ENCODE results near the gene SYT13.
"Not testable (repeated sequence)": the region's sequence is repeated elsewhere in the genome, so short reads cannot be mapped to it uniquely, and the experiment has no call there.

The SYT13 gene

DNA sequence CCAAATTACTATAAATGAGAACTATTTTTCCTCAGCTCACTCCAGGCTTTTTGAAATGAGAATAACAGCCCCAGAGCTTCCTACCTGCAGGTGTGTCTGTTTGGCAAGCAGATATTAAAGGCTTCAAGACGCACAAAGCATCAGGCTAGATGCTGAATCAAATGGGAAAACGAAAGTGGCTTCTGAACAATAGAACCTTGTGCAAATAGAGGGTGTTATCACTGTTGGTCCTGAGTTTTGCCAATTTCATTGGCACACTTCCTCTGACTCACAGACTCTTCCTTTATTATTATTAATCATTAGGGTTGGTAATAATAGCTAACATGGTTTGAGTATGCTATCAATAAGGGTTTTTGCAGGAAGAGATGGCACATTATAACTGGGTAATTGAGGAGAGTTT, 13.4 kb downstream of the SYT13 start:
- no peak for DNase-seq (ENCODE audit: low read depth)

DNA sequence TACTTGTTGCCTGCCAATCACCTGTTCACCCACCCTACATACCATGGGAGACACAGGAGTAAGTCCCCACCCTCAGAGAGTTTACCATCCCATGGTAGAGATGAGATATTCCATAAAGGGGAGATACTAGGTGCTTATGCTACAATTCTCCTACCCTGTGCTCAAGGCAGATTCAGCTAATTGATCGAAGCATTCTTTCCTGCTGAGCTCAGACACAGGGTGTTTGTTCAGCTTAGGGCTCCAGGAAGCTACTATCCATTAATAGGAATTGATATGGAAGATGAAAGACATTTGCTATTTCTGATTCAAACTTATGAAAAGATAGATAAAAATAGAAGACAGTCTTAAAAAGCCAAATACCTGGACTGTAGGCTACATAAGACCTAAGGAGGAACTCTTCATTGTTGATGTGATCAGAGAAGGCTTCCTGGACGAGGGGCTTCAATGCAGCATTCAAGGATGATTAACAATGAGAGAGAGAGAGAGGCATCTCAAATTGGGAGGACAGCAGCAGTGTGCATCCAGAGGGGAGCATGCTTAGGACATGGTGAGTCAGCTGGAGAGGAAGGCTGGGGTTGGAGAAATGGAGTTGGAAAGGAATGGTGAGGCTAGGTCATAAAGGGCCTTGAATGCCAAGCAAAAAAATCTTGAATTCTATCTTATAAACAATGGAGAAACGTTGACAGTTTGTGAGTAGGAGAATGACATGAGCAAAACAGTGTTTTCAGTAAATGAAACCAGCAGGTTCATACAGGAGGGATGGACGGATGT, 15.0 kb downstream of the SYT13 start:
- no peak for DNase-seq (ENCODE audit: low read depth)

DNA sequence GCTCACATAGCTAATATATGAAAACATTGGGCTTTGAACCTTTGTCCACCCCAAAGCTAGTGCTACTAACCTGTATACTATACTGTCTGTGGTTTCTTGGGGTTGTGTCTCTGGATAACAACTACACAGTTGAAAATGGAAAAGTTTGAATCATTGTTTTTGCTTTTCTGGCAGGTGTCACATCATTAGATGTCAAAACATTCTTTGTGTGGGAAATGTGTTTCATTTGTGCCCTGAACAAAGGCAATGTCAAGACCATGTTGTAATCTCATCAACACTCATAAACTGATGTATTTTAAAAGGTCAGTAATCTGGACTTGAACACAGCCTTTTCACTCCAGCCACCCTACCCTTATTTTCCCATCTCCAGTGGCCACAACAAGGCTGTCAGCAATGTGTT, 16.5 kb downstream of the SYT13 start:
- DNase-seq (ENCODE audit: low read depth), result no peak

DNA sequence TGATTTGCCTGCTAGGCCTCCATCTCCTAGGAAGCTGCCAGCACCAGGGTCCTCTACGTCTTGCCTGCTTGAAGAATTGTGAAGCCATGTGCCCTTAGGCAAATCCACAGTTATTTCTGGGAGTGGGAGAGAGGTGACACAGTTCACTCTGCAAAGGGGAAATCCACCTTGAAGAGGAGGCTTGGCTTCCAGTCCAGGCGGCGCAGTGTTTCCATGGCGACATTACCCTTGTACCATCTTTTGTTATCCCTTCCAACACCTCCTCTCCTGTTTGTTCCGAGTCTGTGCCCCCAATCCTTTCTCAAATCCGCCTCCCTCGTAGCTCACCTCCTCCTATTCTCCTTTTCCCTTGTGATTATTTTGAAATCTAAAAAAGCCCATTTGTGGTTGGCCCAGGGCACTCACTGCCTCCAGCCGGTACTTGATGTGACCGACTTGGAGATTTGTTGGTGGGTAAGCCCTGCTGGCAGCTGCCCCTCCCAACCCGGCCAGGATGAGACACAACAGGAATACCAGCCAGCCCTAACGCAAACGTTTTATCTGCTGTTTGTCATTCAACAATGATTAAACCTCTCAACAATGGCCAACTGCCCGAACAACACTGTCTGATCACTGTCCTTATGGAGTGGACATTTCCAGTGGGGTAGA, 18.4 kb downstream of the SYT13 start:
- DNase-seq (ENCODE audit: low read depth), result no peak

DNA sequence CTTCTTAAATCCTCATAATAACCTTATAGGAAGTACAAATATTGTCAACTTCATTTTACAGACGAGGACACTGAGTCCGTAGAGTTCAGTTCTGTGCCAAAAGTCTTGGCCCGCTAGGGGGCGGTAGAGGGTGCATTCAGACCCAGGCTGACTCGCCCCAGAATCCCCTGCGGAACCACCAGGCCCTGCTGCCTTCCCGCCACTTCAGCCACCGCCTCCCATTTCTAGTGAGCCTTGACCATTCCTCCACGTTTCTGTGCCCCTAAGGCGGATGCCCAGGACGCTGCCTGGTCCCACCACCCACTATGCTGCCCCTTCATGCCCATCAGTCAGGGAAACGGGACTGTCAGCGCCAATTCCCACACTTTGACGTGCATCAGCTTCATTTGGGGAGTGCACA, 19.1 kb downstream of the SYT13 start:
- no peak for DNase-seq (ENCODE audit: low read depth)

DNA sequence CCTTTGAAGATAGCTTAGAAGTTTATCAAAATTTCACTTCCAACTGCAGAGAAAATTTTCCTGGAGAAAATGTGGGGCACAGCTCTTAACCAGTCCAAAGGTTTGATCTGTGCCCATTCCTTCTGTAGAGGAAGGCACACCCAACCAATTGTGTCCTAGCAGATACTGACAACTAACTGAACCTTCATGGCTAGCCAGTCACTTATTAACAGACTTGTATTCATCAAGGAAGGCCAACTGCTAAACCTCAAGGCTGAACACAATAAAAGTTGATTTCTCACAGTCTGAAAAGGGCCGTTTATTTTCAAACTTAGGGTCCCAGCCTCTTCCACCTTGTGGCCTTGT, 19.5 kb downstream of the SYT13 start:
- no peak for DNase-seq (ENCODE audit: low read depth)

DNA sequence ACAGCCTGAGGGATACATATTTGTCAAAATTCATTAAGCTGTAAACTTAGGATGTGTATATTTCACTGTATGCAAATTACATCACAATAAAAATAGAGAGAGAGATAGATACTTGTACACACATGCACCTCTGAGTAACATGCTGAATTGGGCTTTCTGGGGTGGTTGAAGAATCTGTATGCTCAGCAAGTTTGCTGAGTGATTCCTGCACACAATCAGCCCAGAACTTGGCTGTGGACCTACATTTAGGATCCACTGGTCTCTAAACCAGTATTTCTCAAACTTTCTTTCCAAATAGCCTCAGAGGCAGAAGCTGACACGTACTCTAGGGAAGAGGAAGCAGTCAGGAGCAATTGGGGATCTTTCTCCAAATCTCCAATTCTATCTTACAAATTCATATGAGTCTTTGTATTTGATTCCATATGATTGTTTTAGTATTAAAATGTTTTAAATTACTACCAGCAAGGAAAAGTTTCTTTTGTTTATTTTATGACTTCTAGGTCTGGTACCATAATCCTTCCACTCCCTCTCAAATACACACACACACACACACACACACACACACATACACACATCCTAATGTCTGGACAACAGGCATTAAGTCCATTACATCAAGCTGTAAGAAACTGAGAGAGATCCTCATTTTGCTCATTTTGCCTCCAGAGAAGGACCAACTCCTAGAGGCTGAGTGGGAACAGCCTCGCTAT, 20.0 kb downstream of the SYT13 start:
- no peak for DNase-seq (ENCODE audit: low read depth)

DNA sequence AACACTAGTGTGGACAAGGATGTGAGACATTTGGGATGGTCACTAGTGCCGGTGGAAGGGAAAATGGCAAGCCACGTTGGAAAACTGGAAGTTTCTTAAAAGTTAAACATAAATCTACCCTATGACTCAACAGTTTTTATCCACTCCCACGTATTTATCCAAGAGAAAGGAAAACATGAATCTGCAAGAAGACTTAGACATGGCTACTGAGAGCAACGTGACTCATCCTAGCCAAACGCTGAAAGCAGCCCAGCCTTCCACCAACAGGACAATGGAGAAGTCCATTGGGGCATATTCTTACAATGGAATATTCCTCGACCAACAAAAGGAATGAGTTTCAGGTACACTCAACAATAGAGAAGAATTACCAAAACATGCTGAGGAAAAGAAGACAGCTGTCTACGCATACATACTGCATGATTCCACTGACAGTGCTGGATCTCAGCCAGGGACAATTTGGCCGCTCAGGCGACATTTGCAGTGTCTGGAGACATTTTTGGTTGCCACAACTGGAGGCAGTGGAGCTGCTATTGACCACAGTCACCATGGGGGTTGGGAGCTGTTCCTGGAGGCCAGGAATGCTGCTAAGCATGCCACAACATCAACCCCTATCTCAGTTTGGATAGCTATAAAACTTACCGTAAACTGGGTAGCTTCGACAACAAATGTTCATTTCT, 21.2 kb downstream of the SYT13 start:
- no peak for DNase-seq (ENCODE audit: low read depth)

DNA sequence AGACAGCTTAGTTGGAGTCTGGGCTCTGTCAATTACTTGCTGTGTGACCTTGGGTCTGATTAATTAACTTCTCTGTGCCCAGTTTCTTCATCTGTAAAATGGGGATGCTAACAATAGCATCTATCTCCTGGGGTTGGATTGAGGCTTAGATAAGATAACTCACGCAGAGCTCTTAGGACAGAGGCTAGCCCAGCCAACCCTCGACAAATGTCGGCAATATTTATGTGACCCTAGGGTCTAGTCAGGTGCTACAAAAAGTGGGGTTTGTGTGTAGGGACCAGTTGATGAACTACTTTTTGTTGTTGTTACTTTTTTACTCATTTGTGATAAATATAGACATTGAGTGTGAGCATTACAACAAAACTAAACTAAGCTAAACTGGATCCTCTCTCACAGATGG, 22.4 kb downstream of the SYT13 start:
- DNase-seq (ENCODE audit: low read depth), result no peak

DNA sequence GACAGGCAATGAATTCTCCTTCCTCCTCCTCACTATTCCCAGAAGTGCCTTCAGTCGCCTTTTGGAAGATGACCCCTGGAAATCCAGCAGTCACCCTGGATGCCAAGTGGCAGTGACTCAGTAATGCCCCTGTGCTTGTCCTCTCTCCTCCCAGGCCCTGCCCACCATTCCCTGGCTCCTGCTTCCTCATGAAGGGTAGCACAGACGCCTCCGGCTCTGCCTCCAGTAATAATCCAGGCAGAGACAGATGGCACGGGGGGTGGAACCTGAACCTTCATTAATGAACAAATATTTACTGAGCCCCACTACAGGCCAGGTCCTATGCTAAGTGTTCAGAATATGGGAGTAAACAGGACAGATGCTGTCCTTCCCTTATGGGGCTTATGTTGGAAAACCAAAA, 23.2 kb downstream of the SYT13 start:
- DNase-seq (ENCODE audit: low read depth), result no peak

DNA sequence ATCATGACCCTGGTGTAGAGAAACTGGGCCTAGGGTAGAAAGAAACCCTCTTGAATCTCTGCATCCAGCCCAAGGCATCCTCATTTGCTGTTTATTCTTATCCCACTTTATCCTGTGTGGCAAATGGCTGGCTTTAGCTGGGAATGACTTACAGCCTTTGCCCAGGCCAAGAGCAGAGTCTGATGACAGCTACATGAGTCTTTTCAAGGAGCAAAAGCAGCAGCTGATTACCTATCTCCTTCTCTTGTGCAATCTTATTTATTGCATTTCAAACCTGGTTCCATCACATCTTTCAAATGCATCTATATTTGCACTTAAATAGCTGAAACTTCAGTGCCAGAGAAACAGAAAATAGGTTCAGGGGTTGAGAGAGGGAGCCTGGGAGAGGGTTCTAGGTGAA, 26.1 kb downstream of the SYT13 start:
- no peak for DNase-seq (ENCODE audit: low read depth)

DNA sequence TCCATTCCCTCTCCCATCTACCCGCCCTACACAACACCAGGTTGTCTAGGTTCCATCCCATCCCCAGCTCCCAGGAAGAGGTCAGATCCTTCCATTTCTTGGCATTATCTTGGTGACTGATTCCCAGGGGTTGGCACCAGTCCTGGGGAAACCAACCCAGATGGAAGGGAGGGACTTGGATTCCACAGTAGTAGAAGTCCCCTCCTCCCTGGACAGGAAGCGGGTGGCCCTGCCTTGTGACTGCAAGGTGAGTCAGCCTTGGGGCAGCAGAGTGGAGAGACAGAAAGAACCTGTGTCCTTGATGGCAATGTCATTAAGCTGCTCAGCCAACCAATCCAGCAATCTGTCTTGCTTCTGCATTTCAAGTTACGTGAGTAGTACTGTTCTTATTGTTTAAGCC, 26.5 kb downstream of the SYT13 start:
- DNase-seq (ENCODE audit: low read depth), result no peak

DNA sequence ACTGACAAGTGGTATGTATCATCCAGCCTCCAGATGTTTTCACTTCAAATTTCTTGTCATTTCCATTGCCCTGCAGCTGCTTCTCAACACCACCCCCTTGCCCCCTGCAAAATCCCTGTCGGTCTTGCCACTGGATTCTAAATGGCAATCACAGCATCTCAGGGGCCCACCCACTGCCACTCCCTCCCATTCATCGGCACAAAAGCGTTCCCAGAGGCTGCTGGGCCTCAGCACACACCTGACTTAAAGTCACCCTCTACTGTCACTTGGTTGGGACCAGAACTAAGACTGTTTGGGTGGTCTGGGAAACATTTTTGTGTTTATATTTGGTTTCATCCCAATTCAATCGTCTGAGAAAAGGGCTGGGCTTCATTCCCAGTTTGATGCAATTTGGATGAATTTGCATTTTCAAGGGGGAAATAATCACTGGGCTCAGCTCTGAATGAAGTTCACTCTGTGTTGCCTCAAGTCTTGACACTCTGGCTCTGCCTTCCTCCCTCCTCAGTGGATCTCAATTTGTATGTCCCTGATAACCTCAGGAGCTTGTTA, 27.1 kb downstream of the SYT13 start:
- DNase-seq (ENCODE audit: low read depth), result no peak

DNA sequence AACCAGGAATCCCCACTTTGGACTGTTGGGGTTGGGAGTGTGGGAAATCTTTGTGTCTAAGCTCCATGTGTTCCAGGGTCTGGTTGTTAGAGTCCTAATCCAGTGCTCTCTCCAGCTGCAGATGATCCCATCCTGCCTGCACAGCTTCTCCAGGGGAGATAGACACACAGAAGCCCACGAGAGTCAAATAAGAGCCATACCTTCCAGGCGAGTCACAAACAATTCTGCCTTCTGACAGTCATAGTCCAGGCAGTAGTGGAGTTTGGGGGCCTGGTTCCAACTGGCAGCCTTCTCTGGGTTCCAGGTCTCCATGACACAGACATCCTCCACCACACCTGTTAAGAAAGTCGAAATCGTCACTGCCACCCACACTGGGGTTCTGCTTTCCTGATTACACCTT, 32.1 kb downstream of the SYT13 start:
- no peak for DNase-seq (ENCODE audit: low read depth)

DNA sequence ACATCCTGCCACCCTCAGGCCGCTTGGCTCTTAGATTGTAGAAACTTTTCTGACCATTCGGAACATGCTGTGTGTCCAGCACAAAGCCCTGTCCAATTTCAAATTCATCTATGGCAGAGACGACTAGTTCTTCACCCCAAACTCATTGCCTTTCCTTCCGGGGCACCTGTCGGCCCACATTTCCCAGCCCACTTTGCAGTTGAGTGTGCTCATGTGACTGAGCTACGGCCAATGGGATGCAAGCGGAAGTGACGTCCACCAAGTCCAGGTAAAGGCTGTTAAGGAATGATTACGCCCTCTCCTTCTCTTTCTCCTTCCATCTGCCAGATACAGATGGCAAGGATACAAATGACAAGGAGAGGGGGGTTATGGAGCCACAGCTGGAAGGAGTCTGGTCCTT, 32.5 kb downstream of the SYT13 start:
- no peak for DNase-seq (ENCODE audit: low read depth)

DNA sequence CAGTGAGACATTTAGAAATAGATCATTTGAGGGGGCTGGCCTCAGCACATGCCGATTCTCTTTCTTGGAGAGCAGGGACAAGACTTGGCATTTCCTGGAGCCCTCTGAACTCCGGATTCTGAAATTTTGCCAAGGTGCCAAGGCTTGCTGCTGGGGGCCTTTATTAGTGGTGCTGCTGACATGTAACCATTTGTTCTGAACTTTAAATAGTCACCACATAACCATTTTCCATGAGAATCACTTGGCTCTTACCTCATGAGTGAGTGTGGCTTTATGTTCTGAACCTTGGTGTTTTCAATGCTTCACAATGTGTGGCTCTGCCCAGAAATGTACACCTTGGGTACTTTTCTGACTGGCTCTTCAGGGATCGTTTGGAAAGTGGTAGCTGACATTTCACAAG, 33.3 kb downstream of the SYT13 start:
- DNase-seq (ENCODE audit: low read depth), result no peak

DNA sequence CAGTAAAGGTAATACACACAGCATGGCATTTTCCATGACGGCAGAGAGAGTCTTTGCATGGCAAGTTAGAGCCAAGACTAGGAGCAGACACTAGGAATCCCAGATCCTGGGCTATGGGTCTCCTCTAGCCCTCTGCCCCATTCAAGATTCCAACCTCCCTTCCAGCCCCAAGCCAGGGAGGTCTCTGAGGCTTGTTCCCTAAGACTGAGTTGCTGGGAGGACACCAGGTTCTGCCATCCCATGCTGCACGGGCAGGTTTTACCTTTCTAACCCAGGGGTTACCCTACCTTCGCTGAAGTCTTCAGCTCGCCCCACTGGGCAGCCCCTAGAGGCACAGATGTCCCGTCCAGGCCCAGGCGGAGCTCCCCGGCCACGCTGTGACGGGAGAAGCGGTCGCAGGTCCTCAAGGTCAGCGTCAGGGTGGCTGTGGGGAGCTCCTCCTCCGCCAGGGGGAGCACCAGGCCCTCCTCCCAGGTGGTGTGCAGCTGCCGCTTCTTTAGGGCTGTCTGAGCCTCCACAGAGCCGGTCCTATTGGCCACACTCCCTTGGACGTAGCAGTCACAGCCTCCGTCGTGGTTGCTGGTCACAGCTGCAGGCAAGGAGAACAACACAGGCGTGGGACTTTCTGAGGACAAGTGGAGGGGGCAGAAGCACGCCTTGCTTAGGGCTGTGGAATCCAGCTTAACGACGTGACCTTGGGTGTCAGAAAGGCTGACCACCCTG, 33.8 kb downstream of the SYT13 start:
- DNase-seq (ENCODE audit: low read depth), result no peak

DNA sequence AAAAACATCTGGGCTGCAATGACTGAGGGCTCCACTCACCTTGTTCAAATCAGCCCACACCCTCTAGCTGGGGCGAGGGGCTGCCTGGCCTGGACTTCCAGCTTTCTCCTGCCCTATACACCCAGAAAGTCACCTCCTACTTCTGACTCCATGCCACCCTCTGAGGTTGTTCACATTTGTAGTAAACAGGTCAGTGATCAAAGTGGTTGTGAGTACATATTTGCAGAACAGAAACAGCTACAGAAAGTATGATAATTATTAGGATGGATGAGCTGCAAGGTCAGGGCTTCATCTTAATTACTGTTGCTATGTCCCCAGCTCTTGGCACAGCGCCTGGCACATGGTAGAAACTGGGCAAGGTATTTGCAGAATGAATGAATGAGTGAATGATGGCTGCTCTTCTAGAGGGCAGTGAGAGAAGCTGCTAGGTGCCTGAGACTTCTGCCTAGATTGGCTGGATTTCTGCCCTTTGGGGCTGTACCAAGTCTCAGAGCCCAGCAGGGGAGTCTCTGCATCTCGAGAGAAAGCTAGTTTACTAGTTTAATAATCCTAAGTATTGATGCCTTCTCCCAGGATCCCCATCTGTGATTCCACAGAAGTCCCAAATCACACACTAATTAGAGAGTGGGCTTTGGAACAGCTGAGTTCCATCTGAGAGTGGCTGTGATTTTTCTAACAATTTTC, 36.0 kb downstream of the SYT13 start:
- no peak for DNase-seq (ENCODE audit: low read depth)

DNA sequence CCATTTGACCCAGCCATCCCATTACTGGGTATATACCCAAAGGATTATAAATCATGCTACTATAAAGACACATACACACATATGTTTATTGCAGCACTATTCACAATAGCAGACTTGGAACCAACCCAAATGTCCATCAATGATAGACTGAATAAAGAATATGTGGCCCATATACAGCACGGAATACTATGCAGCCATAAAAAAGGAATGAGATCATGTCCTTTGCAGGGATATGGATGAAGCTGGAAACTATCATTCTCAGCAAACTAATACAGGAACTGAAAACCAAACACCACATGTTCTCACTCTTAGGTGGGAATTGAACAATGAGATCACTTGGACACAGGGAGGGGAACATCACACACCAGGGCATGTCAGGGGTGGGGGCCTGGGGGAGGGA, 36.8 kb downstream of the SYT13 start:
- DNase-seq (ENCODE audit: low read depth), result not testable (repeated sequence)

DNA sequence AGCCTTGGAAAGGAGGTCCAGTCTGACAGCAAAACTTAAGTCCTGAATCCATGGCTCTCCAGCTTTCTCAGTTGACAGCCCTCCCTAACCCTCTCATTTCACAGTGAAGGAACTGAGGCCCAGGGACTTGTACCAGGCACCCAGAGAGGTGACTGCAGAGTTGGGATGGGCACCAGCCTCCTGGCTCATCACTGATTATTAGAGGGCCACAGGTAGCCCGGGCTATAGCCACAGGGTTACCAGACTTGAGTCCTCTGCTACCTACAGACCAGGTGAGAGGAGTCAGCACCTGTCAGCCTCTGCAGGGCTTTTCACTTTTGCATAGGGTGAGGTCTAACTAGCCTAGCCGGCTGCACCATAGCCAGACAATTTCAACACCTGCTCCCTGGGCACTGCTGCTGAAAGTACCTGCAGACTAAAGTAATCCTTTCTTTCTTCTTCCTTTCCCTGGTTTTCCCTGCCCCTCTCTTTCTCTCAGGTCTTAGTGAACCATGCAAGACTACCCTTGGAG, 37.6 kb downstream of the SYT13 start:
- no peak for DNase-seq (ENCODE audit: low read depth)

DNA sequence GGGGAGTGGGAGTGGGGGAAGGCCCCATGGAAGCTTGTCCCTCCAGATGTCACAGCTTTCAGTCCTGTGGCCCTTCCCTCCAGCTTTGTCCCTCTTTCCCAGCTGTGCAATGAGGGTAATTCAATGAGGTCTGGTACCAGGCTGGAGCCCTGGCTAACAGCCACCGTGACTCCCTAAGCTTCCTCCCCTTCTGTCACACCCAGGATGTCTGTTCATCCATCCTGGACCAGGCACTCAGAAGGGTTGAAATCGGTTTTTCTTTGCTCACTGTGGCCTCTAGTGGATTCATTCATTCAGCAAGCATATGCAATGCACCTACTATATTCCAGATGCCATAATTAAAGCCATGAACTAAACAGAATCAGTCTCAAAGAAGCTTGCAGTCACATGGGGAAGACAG, 38.7 kb downstream of the SYT13 start:
- DNase-seq (ENCODE audit: low read depth), result no peak
